Measurements from ENCODE around the gene FCRL3. TPM values are rescaled to one million over a fixed set of nuclear protein-coding genes. Genes with fewer than 3 reads are reported as not detected.

FCRL3 gene
- total and polyA plus RNA-seq, 2 of the 13 experiments (the other 11 are each of a cell fraction or from before 2014, with no cell fraction given): not detected

- TF ChIP-seq ZHX2 (IDR thresholded peaks at IDR 0.05; ENCODE audit: low read depth) (no peak), ZHX2 (CRISPR knock-in tag; IDR thresholded peaks at IDR 0.05; ENCODE audit: borderline replicate concordance) (no peak), MXD1 (CRISPR knock-in tag; IDR thresholded peaks at IDR 0.05) (no peak), BORCS8-MEF2B (CRISPR knock-in tag; IDR thresholded peaks at IDR 0.05) (no peak), ZNF562 (CRISPR knock-in tag; IDR thresholded peaks at IDR 0.05; ENCODE audit: borderline replicate concordance) (no peak), ETV5 (CRISPR knock-in tag; IDR thresholded peaks at IDR 0.05; ENCODE audit: borderline replicate concordance) (no peak), ZNF746 (CRISPR knock-in tag; IDR thresholded peaks at IDR 0.05) (no peak)
Observed at GRCh38 chr1:157725221-157725577, 24.6 kb upstream of the FCRL3 start (continued).

All from HepG2 (cell line).